ENCODE data around the gene TTLL11. TPM values are rescaled to one million over a fixed set of nuclear protein-coding genes. Genes with fewer than 3 reads are reported as not detected.

Gene TTLL11
- polyA plus RNA-seq, 1 donor from 2014 or later: 8.0 TPM

GRCh38 chr9:122065923-122066629, 27.0 kb downstream of the TTLL11 start:
- TF ChIP-seq MXI1 (conservative IDR thresholded peaks at IDR 0.05; ENCODE audit: poor library complexity, severe bottlenecking) (no peak), EP300 (conservative IDR thresholded peaks at IDR 0.05; ENCODE audit: poor library complexity, severe bottlenecking) (no peak)

GRCh38 chr9:122060481-122060880, 32.6 kb downstream of the TTLL11 start:
- Histone ChIP-seq H3K36me3 (ENCODE audit: insufficient read depth, low read length) (no peaks in the 10 kb centered on the region), H3K27ac (ENCODE audit: low read length) (no peak overlapping the region), H3K27me3 (ENCODE audit: insufficient read depth, low read depth, low read length) (no peaks in the 10 kb centered on the region), H2AFZ (ENCODE audit: low read depth, low read length) (no peak overlapping the region), H3K79me2 (replicated peaks; ENCODE audit: insufficient read depth, low read length) (no peaks in the 10 kb centered on the region), H3F3A (ENCODE audit: insufficient read depth, low read length, poor library complexity, severe bottlenecking) (peaks cover 4% of the 10 kb centered on the region), H4K20me1 (ENCODE audit: insufficient read depth) (no peaks in the 10 kb centered on the region), H3K4me3 (ENCODE audit: low read length) (no peak overlapping the region), H3K4me2 (ENCODE audit: low read length) (no peak overlapping the region), H3K9me2 (ENCODE audit: insufficient read depth, low read length) (no peaks in the 10 kb centered on the region), H3K9me3 (ENCODE audit: low read length) (no peaks in the 10 kb centered on the region), H3K9ac (ENCODE audit: low read length) (no peak overlapping the region)
- TF ChIP-seq EP300 (conservative IDR thresholded peaks at IDR 0.05; ENCODE audit: poor library complexity, severe bottlenecking) (no peak), MXI1 (conservative IDR thresholded peaks at IDR 0.05; ENCODE audit: poor library complexity, severe bottlenecking) (no peak), CTCF (IDR thresholded peaks at IDR 0.05; ENCODE audit: poor library complexity, severe bottlenecking) (no peak), RAD21 (conservative IDR thresholded peaks at IDR 0.05) (no peak), SMC3 (conservative IDR thresholded peaks at IDR 0.05; ENCODE audit: poor library complexity) (no peak), TAF1 (IDR thresholded peaks at IDR 0.05; ENCODE audit: low read depth) (no peak), POLR2AphosphoS5 (IDR thresholded peaks at IDR 0.05) (no peak), REST (IDR thresholded peaks at IDR 0.05; ENCODE audit: borderline replicate concordance) (no peak), EZH2 (IDR thresholded peaks at IDR 0.05; ENCODE audit: borderline replicate concordance, insufficient read depth, low read length, poor library complexity, severe bottlenecking) (no peak)

More at GRCh38 chr9:122065923-122066629, 27.0 kb downstream of the TTLL11 start:
- no peak overlapping the region for H3K27ac ChIP-seq (ENCODE audit: low read length)
- H3K79me2 ChIP-seq (replicated peaks; ENCODE audit: insufficient read depth, low read length): no peaks in the 10 kb centered on the region
- no peak overlapping the region for H2AFZ ChIP-seq (ENCODE audit: low read depth, low read length)
- no peak overlapping the region for H3K4me2 ChIP-seq (ENCODE audit: low read length)
- H3K9me3 ChIP-seq (ENCODE audit: low read length): no peaks in the 10 kb centered on the region
- no peaks in the 10 kb centered on the region for H4K20me1 ChIP-seq (ENCODE audit: insufficient read depth)
- H3K36me3 ChIP-seq (ENCODE audit: insufficient read depth, low read length): no peaks in the 10 kb centered on the region
- no peak overlapping the region for H3K9ac ChIP-seq (ENCODE audit: low read length)
- no peaks in the 10 kb centered on the region for H3F3A ChIP-seq (ENCODE audit: insufficient read depth, low read length, poor library complexity, severe bottlenecking)
- H3K27me3 ChIP-seq (ENCODE audit: insufficient read depth, low read depth, low read length): no peaks in the 10 kb centered on the region
- no peaks in the 10 kb centered on the region for H3K9me2 ChIP-seq (ENCODE audit: insufficient read depth, low read length)
- H3K4me3 ChIP-seq (ENCODE audit: low read length): no peak overlapping the region
